Medulla oblongata (tissue), 1 donor: ENCODE data around the gene IRF8.
"Not testable (repeated sequence)": the region's sequence is repeated elsewhere in the genome, so short reads cannot be mapped to it uniquely, and the experiment has no call there.

Experiments
- DNase-seq: peaks from one replicate; pipeline ENCODE4 v3.0.0-alpha.2; 2015; ENCODE audit errors: extremely low spot score

IRF8 gene

DNA sequence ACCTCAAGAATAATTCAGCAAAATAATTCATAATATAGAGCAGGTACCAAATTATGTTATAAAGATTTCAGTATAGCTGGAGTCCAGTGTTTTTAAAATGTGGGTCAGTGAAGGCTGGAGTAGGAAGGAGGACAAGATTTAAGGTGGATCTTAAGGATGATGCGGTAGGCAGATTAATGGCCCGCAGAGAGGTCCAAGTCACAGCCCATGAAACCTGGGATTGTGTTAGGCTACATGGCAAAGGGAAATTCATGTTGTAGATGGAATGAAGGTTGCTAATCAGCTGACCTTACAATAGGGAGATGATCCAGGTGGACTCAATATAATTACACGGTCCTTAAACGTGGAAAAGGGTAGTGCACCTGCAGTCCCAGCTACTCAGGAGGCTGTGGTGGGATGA lies 6.2 kb upstream of the IRF8 start:
- DNase-seq = no peak

DNA sequence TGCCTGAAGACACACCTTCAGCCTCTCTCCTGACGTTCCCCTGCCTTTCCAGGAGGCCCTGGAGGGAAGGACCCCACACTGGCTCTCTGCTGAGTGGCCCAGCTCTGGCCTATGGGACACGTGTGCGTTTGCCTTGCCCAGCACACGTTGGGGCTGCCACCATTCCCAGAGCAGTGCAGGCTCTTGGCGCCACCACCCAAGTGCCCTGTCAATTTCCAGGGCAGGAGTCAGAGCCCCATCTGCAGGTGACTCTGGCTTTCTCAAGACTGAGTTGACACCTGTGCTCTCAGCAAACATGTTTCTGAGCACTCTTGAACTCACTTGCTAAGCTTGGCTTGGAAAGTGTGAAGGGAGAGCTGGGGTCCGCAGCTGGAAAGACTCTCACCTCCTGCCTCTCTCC lies 4.7 kb upstream of the IRF8 start:
- DNase-seq = no peak

DNA sequence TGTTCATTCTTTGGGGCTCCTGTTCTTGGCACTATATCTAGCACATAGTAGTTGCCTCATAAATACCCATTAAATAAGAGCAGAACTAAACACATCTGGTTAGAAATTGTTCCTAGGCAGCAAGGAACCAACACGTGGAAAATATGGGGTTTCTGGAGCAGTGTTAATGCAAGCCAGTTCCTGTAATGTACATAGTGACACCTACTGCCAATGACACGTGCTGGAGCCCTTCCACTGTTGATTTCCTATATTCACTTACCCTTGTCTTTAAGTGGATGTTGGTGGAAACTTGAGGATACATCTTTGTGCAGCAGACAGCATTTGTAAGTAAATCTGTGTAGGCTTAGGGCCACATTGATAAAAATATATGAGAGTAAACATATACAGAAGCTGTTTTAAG lies 1.6 kb upstream of the IRF8 start:
- DNase-seq = no peak

DNA sequence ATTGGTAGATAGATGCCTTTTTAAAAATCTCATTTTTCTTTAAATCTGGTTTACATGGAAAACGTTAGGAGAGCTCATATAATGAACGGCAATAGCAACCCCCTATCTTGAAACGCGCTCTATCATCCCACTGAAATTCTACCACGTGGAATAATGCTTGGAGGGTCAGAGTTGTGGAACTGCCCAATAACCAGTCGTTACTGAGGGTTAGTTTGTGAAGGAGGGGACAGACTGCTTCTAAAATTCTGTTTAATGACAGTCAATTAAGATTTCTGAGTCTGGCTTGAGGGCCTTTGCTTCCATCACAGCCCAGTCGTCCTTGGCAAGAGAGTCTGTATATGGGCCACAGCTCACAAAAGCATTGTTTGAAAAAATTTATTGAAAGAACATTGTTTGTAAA lies 482 bp downstream of the IRF8 start:
- no peak for DNase-seq

DNA sequence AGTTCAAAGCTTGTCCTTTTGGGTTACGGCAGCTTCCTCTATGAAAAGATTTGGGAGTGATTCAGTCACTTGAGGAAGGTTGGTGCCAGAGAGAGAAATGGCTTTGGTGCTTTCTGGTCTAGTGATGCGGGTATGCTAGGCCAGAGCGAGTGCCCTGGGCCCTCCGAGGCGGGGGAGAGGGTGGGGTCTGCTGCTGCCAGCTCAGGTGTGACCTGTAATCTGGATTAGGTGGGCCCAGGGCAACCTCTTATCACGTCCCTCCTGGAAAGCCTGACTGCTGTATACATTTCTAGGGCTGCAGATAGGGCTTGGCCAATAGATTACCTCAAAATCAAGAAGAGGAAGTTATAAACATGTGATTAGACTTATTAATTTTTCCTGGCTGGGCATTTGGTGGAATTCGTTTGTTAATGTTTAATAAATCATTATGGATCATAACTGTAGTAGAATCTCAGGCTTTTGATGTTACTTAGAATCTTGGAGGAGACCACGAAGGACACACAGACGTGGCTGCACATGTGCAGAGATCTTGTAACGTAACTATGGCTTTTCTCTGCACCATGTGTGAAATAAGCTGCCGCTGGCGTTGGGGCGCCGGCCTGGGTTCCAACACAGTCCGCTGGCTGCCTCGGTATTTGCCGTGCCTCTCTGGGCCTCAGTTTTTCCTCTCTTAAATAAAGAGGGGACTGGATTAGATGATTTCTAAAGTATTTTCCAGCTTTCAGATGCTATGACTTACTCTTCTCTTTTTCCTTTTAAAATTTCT lies 1.2 kb downstream of the IRF8 start:
- DNase-seq = no peak

DNA sequence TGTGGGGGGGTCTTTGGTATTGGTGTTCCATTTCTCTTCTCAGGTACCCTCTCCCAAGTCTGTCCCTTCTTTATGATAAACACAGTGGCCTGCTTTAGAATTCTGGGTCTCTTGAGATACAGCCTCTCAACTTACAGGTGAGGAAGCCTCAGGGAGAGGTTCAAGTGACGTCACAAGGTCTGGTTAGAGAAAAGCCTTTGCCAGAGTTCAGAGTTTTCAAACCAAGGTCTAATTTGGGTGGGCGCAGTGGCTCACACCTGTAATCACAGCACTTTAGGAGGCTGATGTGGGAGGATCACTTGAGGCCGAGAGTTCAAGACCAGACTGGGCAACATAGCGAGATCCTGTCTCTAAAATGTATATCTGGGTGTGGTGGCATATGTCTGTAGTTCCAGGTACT lies 2.1 kb downstream of the IRF8 start:
- no peak for DNase-seq

DNA sequence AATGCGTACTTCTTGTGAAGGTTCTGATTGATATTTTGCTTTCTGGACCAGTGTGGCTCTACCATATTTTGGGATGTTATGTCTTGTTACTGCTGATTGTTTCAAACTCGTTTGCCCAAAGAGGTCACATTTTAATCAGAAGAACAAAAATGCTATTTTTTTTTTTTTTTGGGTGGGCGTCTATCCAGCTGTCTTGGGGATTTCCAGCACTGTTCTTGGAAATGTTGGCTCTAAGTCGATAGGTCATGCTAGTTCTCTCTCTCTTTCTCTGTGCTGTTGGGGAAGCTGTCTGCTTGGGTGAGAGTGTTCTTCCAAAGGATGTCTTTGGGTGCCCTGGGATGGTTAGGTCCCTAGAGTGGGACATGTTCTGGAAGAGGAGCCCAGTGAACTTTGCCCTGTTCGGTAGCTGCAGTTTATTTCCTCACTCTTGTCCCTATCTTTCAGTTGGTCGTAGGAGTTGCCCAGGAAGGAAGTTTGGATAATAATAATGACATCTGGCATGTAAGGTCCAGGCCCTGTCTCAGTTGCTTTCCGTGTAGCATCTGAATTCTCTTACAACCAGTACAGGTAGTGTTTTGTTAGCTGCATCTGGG lies 2.9 kb downstream of the IRF8 start:
- DNase-seq = no peak

DNA sequence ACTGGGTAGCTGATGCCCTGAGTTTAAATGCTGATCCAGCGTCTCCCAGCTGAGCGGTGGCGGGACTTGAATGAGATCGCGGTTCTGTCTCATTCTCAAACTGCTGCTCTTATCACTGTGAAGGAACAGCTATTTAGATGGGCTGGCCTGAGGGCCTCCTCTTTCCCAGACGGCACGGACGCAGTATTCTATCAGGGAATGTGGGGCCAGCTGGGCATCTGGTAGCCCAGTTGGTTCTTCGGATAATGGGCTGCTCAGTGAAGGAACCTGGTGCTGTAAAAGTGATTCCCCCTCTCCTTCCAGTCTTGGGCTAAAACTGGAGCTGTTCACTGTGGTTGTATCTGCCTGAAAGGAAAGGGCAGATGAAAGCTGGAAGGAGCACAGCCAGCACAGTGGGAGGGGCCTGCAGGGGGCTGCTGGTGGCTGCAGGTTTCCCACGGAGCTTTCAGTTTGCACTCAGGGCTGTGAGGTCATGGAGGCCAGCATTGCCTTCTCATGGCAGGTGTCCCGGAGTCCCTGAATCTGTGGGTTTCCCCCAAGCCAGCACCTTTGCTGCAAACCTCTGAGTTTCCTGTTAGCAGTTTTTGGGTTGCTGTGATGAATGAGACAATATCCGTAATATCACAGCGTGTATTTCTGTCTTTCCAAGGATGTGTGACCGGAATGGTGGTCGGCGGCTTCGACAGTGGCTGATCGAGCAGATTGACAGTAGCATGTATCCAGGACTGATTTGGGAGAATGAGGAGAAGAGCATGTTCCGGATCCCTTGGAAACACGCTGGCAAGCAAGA lies 3.6 kb downstream of the IRF8 start:
- no peak for DNase-seq

DNA sequence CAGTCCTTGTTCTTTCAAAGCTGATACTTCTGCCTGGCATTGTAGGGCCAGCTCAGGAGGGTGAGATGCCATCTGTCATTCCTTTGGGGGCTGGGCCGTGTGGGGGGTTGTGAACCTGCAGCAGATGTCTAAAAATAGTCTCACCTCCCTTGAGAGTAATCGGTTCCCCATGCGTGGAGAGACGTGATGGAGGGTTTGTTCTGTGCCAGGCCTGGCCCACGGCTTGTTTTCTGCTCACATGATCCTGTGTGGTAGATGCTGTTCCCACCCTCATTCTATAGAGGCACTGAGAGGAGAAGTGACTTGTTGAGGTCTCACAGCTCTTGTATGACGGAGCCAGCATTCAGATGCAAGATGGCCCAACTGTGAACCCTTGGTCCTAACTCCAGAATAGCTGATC lies 4.6 kb downstream of the IRF8 start:
- no peak for DNase-seq

DNA sequence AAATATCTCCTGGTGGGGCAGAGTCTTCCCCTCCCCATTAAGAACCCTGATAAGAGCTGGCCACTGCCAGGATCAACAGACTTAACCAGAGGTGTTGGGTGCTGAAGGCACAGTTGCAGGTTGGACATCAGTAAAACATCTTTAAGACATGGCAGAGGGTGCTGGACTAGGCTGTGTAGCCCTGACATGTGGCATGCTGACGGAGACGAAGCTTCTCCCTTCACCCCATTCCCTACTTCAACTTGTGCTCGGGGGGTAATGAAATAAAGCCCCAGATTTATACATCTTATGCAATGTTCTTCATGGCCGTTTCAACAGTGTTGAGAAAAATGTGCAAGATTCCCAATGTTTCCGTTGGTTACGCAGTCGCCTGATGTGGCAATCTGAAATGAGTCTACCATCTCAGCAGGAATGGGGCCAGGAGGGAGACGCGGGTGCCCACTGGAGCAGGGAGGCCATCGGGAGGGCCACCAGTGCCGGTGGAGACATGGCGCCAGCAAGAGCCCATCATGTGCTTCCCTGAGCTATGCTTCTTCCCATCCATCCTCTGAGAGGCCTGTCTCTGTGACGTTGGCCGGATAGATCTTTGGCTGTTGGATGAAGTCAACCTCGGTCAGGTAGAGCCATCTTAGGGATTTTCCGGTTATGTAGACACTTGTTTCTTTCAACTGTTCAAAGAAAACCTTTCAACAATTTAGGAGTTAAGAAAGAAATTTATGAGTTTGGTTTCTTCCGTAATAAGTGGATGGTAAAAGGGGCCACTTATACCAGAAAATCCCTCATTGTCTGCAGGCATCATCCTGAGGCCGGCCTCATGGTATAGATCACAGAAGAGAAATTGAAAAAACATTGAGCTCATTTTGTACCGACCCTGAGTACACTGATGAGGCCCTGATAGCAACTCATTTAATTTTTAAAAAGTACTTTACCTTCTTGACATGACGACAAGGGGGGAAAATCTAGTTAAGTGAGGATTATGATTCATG lies 6.4 kb downstream of the IRF8 start:
- no peak for DNase-seq

DNA sequence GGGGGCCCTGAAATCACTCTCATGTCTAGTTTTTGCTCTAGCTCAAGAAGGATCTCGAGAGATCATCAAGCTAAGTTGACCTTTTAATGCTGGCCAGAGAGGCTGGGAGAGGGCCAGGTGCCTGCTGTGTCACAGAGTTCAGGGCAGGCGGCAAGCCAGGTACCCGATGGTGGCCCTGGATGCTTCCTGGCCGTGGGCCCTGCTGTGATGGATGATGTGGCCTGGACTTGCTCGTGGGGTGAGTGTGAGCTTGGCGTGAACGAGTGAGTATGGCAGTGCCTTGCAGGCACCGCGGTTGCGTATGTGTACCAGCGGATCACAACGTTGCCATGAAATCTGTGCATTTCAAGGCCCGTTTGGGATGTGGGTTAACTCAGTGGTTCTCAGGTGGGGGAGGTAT lies 7.4 kb downstream of the IRF8 start:
- DNase-seq = no peak

DNA sequence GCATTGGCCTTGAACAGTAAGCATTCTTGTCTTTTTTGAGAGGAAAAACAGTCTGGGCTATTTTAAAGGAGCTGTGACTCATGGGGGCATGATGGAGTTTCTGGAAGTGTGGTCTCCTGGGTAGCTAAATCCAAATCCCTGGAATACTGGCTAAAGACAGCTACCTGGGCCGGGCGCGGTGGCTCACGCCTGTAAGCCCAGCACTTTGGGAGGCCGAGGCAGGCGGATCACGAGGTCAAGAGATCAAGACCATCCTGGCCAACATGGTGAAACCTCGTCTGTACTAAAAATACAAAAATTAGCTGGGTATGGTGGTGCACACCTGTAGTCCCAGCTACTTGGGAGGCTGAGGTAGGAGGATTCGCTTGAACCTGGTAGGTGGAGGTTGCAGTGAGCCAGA lies 8.3 kb downstream of the IRF8 start:
- not testable (repeated sequence) for DNase-seq

DNA sequence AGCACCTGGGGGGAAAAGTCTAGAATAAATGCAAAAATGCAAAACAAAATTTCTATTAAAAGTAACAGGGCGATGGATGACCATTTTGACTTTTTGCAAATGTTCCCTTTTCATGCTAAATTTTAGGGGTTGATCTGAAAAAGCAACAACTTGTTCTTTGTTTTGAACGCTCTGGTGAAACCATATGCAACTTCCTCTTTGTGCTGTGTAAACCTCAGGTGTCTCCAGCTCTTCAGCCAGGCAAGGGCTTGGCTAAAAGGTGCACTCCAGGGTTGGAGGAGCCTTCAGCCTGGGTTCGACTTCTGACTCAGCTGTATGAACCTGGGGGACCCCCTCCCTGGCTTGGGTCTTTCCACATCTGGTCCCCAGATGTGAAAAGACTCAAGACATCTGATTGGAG lies 9.5 kb downstream of the IRF8 start:
- DNase-seq = no peak

DNA sequence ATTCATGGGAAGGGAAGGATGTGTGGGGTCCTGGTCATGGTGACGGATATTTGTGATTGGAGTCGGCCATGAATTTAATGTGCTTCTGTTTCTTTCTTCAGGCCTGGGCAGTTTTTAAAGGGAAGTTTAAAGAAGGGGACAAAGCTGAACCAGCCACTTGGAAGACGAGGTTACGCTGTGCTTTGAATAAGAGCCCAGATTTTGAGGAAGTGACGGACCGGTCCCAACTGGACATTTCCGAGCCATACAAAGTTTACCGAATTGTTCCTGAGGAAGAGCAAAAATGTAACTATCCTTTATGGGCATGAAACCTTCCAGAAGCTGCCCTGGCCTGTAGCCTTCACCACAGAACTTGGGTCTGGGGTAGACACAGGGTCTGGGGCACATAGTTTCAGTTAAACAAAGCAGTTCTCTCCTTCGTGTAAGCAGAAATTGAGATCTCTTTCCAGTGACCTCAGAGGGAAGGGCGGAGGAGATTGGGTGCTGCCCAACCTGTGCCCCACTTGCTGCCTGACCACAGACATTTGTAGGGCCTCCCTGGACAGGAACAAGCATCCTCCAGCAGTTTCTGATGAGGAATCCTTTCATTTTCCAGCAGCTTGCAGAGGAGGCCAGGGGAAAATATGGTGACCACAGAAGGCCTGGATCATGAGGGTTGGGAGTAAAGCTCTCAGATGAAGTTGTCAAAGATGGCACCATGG lies 10.1 kb downstream of the IRF8 start:
- DNase-seq = peak; percentile 56

DNA sequence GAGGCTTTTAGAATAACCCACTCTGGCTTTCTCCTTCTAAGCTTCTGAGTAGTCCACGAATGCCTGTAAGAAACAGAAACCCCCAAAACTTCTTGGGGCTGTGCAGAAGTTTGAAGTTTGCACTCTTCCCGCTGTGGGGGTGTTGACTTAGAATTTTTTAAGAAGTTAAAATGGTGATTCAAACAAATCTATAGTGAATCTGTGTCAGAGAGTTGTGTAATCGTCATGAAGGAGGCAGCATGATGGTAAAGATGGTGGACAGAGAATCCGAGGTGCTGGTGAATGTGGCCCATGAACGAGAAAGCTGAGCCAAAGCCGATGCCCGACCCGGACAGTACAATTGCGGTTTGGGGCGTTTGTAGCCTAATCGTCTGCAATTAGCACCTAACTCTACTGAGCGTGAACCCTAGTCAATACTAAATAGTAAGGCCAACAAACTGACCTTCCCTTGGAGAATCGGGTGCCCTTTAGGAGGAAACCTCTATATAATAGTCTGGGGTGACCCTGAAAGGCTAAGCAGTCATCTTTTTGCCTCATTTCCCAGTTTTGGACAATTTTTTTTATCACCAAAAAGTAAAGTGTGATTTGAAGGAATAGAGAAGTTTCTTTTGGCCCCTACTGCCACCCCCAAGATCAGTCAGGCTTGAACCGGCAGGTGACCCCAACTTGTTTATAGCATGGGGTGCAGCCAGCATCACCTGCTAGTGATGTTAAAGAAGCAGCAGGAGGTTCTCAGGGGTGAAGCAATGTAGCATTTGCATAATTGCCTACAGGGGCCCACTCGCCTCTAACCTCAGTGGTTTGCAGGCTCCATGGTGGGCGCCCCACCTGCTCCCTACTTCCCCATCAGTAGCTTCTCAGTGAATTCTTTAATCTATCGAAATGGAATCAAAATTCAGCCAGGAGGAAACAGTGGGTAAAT lies 11.2 kb downstream of the IRF8 start:
- DNase-seq = no peak

DNA sequence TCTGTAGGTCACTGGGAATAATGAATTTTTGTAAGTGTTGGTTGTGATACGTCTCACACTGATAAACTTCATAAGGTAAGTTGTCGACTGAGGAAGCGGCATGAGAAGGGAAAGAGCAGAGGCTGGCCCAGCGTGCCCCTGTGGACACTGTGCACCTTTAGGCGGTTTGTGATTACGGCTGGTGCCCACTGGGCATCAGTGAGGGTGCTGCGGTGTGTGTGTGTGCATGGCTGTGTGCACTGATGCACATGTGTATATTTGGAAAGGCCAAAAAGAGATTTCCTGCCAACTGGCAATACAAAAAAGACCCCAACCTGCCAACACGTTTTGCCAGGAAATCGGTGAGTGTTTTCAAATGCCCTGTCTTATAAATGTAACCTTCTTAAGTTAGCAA lies 11.9 kb downstream of the IRF8 start:
- no peak for DNase-seq

DNA sequence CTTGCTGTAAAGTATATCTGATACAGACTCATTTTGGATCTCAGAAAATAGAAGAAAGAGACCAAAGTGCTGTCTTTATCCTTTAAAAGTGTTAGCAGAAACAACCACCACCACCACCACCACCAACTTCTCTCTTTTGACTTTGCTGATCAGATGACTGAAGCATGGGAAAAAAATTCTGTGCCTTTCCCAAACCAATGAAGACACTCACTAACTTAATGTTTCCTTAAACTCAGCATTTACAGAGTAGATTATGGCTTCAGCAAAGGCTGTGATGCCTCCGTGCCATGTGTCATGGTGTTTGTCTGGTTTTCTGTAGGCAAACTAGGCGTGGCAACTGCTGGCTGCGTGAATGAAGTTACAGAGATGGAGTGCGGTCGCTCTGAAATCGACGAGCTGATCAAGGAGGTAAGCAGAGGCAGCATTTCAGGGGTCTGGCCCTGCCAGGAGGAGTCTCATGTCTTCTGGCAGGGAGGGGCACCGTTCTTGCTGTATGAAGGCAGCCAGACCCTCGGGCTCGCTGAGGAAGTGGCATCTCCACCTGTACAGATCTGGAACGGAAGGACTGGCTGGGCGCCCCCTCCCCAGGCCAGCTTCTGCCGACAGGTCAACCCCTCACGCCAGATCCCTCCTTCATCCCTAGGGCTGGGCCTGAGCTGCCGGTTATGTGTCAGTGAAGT lies 12.4 kb downstream of the IRF8 start:
- DNase-seq = no peak

DNA sequence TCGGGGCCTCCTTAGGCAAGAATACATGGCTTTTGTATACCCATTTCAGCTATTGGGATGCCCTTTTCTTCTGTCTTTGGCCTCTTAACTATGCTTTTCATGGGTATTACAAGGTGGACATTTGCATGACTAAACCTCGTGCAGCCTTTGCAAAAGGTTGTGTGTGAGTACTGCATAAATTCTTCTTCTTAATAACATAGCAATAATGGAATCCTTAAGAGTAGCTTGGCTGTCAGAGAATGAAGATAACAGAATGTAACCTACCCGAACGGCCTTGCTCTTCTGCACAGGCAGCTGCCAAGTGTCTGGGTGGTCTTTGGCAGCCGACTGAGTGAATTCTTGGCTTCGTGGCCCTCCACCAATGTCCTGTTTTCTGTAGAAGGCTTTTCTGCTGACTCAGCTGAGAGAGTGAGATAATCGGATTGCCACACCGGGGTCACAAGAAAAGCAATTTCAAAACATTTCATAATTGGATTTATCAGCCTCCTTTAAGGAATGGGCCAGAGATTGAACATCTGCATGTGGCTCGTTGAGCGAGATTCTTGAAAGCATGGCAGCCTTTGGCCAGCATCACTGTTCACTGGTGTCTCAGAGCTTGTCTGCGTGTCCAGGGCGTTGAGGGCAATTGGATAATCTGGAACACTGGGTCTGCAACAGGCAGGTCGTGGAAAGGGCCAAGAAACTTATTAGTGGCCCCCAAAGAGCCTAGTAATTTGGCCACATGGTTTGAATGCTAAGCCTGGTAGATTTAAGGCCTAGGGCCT lies 13.4 kb downstream of the IRF8 start:
- DNase-seq = no peak

DNA sequence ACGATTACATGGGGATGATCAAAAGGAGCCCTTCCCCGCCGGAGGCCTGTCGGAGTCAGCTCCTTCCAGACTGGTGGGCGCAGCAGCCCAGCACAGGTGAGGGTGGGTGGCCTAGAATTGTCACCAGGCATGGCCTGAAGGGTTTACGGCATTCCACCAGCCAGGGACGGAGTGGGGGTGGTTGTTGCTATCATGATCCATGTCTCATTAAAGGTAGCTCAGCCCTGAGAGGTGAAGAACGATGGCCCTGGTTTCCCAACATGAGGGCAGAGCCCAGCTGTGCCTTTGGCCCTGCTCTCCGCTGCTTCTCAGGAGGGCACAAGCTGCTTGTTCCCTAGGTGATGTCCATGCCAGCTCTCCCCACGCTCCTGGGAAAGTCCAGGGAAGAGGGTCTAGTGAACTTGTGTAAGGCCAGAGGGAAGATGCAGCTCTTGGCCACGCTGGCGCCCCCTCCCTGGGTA lies 14.2 kb downstream of the IRF8 start:
- no peak for DNase-seq
